Measurements from ENCODE around the gene MPP2.

MPP2 gene

DNA sequence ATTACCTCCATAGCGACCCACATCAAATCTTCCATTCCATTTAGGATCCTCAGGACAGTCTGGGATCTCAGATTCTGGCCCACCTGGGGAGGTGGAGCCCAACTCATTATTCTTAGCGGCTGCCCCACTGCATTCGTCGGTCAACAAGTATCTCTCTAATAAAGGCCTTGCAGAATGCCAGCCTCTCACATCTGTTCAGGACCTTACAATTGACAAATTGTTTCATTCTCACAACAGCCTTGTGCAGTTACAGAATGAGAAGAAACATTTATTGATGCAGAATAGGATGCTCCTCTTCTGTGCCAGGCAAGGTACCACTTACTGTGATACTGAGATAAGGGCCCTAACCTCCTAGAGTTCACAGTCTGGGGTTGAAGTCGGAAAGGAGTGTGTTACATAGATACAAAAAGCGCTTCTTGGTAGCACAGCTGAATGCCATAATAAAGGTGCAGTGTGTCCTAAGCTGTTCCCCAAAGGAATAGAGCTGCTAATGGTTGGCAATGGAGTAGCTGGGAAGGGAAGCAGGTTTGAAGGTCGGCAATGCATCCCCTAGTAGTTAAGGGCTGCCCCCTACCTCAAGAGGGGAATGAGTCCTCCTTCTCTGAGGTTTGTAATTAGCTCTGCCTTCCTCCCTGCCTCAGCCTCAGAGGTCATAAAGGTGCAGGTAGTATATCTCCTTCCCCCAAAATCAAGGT, 2.3 kb upstream of the MPP2 start:
- TF ChIP-seq, protein P1, sequence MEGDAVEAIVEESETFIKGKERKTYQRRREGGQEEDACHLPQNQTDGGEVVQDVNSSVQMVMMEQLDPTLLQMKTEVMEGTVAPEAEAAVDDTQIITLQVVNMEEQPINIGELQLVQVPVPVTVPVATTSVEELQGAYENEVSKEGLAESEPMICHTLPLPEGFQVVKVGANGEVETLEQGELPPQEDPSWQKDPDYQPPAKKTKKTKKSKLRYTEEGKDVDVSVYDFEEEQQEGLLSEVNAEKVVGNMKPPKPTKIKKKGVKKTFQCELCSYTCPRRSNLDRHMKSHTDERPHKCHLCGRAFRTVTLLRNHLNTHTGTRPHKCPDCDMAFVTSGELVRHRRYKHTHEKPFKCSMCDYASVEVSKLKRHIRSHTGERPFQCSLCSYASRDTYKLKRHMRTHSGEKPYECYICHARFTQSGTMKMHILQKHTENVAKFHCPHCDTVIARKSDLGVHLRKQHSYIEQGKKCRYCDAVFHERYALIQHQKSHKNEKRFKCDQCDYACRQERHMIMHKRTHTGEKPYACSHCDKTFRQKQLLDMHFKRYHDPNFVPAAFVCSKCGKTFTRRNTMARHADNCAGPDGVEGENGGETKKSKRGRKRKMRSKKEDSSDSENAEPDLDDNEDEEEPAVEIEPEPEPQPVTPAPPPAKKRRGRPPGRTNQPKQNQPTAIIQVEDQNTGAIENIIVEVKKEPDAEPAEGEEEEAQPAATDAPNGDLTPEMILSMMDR (IDR thresholded peaks at IDR 0.05; ENCODE audit: low read depth, low read length), result no peak
- DNase-seq (ENCODE audit: extremely low read depth, low read depth), result no peak

DNA sequence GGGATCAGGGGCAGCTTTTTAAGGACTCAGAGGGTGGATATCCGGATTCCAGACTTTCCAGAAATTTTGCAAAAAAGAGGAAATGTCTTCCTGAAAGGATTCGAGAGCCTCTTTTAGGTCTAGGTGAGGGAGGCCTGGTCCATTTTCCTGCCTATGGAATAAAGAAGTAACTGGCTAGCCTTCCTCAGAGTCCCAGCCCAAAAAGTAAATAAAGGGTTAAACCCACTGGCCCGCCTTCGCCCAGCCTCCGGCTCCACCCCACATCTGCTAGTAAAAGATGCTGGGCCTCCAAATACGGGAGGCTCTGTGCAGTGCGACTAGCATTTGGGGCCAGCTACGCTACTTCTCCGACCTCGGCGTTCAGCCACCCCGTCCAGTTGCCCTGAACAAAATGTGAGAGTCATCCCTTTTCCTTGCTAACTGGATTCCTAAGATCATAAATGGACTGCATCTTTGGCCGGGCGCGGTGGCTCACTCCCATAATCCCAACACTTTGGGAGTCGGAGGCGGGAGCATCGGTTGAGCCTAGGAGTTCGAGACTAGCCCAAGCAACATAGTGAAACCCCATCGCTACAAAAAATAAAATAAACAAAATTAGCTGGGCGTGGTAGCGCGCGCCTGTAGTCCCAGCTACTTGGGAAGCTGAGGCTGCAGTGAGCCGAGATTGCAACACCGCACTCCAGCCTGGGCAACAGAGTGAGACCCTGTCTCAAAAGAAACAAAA, 824 bp upstream of the MPP2 start:
- no peak for DNase-seq (ENCODE audit: extremely low read depth, low read depth)
- TF ChIP-seq, protein P1 (IDR thresholded peaks at IDR 0.05; ENCODE audit: low read depth, low read length), result no peak

DNA sequence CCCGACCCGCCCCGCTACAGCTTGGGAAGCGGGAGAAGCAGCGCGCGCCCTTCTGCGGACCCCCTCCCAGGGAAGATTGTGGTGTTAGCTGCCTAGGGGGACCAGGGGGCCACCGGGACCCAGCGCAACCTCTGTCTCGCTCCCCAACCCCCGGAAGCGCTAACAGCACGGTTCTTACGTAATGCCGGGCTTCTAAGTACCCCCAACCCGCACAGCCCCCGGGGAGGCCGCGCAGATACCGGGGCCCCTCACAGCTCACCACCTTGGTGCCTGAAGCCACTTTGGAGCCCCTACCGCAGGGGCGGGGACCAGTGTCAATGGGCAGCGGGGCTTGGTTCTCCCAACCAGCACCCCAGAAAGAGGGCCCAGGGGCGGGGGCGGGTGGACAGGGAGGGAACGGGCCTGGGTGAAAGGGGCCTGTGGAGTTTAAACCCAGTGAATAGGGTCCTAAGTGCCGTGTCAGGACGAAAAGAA, 348 bp downstream of the MPP2 start:
- no peak for DNase-seq (ENCODE audit: extremely low read depth, low read depth)
- TF ChIP-seq, protein P1 (IDR thresholded peaks at IDR 0.05; ENCODE audit: low read depth, low read length), result no peak

DNA sequence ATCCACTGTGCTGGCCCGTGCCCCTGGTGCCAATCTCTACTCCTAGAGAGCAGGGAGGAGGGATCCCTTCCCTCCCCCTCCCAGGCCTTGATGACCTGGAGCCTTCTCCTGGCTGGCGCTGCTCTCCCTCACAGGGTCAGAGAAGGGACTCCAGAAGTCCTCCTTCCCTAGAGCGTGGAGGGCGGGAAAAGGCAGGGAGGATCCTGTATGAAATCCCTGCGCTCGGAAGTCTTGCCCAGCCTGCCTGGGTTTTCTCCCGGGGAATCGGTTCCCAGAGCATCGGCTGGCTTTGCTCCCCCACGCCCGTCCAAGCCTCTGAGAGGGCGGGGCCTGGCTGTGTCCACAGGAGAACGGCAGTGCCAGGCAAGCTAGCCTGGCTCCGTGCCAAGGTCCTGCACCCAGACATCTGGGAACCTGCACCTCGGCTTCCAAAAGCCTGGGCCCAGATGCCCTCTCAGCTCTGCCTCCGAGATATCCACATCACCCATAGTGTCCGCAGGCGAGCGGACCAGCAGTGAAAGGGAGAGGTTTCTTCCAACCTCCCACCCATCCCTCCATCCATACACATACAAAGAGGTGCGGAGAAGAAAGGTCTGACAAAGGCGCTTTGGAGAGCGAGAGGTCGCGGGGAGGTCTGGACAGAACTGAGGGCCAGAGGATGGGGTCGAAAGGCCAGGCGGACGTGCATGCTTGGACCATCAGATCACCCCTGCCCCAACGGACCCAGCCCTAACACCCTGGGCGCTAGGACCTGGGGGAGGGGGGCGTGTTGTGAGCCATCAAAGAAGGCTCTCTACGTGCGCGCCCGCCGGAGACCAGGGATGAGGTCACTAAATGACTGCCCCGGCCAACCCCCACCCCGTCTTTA, 1.1 kb downstream of the MPP2 start:
- no peak for DNase-seq (ENCODE audit: extremely low read depth, low read depth)
- TF ChIP-seq, protein P1 (IDR thresholded peaks at IDR 0.05; ENCODE audit: low read depth, low read length), result no peak

DNA sequence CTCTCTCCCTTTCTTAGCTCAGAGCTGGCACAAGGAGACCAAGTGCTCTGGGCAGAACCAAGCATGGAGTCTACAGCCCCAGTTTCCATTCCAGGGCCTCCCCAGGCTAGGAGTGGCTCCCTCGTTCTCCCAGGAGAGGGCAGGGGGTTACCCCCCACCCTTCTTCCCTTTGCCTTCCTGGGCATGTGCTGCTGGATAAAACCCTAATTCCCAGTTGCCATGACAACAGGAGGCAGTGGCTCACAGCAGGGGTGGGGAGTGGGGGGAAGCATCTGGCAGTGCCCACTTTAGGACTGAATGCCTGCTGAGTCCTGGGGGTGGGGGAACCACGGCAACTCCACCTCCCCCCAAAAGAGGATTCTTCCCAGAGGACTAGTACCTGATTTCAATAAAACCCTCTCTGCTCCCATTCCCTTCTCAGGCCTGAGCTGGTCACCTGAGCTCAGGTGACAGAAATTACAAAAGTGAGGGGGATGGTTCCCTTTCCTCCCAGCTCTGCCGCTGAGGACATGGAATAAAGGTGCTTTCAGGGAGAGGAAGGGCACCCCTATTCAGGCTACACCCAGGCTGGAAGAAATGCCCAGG, 1.8 kb downstream of the MPP2 start:
- TF ChIP-seq, protein P1 (IDR thresholded peaks at IDR 0.05; ENCODE audit: low read depth, low read length), result no peak
- DNase-seq (ENCODE audit: extremely low read depth, low read depth), result no peak

DNA sequence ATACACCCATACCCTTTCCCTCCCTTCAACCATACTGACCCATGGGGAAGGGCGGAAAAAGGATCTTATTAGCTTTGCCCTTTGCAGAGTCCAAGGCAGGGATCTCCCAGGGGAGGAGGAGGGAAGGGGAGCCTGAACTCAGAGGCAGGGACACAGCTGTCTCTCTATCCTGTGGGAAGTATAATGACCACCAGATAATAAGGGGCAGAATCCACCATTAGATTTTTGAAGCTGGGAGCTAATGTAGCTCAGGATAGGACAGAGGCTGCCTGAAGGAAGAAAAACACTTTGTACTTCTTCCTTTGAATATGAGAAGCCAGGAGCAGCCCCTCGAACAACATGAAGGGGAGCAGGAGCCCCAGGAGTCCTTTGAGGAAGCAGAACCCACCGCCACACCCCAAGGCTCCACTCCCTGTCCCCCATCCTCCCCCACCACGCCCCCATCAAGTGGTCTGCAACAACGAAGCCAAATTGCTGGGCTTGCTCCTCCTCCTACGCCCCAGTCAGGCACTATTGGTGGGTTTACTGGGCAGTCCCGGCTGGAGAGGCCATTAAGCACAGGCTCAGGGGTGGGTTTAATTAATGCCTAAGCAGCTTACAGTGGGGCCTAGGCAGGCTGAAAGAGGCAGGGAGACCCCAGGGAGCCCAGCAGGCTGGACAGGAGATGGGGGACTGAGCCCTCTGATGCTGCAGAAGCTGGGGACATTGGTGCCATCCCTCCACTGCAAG, 5.3 kb downstream of the MPP2 start:
- TF ChIP-seq, protein P1 (IDR thresholded peaks at IDR 0.05; ENCODE audit: low read depth, low read length), result no peak
- DNase-seq (ENCODE audit: extremely low read depth, low read depth), result no peak

All from AG09319 (cell line).